HL-60 (cell line): ENCODE measurements around the gene CTBP2.

Experiments used
- CTCF ChIP-seq: IDR thresholded peaks from one replicate; pipeline ENCODE4 v1.5.1; 2011; ENCODE audit warnings: low read length, control low read depth, inconsistent platforms; ENCODE audit not compliant: insufficient read depth
- GABPA ChIP-seq: IDR thresholded peaks from 2 replicates; pipeline ENCODE4 v1.6.1; 2012; ENCODE audit warnings: low read depth
- POLR2AphosphoS5 ChIP-seq: IDR thresholded peaks from 2 replicates; pipeline ENCODE4 v1.6.1; 2012; ENCODE audit warnings: low read depth
- REST ChIP-seq: IDR thresholded peaks from 2 replicates; pipeline ENCODE4 v1.6.1; 2012; ENCODE audit warnings: low read depth; ENCODE audit not compliant: insufficient replicate concordance

- TF ChIP-seq CTCF (no peak), GABPA (no peak), POLR2AphosphoS5 (no peak), REST (no peak)
These were observed 158.3 kb downstream of the CTBP2 start for GRCh38 chr10:125002047-125002422.
